Cerebellar cortex (tissue), 1 donor: Measurements from ENCODE around the gene KLHL29.
"Not testable (repeated sequence)": the region's sequence is repeated elsewhere in the genome, so short reads cannot be mapped to it uniquely, and the experiment has no call there.

Experiments used
- DNase-seq: peaks from one replicate; pipeline ENCODE4 v3.0.0-alpha.2; 2015; ENCODE audit warnings: low spot score

KLHL29 gene

DNA sequence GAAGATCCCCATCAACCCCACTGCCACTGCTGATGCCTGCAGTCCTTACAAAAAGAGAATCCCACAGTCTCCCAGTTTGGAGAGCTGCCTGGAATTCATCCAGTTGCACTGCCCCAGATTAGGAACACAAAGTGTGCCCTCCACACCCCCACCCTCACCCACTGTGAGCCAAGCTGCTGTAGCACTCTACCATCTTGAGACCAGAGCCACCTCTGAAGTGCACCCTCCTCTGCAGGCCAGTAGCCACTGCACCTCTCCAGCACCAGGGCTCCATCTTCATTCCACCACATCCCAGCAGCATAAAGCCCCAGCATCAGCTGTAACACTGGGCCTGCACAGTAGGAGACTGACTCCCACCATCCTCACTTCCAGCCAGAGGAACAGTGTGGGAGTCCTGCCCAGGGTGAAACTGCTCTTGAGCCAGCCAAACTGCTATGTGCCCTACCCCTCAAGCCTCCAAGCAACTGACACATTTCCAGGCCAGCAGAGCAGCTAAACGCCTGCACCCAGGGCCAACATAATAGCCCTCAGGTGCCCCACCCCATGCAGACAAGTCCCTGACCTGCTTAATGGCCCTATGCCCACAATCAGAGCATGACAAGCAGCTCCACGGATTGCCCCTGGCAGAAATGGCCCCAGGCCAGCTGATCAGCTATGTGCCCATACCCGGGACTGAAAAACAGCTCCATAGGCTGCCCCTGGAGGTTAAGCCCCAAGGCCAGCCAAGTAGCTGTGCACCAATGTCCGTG, 335.9 kb downstream of the KLHL29 start:
- DNase-seq = no peak

DNA sequence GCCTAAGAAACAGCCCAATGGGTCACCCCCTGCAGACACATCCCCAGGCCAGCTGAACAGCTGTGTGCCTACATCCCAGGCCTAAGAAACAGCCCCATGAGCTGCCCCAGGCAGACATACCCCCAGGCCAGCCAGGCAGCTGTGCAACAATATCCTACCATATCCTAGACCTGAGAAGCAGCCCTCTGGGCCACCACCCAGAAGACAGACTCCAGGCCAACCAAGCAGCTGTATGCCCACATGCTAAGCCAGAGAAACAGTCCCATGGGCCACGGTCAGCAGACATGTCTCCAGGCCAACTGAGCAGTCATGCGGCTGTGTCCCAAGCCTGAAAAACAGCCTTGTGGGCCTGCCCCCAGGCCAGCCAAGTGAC, 336.5 kb downstream of the KLHL29 start:
- DNase-seq = no peak

DNA sequence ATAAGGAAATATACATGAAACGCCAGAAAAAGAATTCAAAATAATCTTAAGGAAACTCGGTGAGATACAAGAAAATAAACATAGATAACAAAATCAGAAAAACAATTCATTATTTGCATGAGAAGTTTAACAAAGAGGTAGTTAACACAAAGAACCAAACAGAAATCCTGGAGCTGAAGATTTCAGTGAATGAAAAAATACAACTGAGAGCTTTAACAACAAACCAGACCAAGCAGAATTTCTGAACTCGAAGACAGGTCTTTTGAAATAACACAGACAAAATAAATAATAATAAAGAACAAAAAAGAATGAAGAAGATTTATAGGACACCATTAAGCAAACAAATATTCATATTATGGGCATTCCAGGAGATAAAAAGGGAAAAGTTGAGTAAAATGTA, 337.3 kb downstream of the KLHL29 start:
- DNase-seq = no peak

DNA sequence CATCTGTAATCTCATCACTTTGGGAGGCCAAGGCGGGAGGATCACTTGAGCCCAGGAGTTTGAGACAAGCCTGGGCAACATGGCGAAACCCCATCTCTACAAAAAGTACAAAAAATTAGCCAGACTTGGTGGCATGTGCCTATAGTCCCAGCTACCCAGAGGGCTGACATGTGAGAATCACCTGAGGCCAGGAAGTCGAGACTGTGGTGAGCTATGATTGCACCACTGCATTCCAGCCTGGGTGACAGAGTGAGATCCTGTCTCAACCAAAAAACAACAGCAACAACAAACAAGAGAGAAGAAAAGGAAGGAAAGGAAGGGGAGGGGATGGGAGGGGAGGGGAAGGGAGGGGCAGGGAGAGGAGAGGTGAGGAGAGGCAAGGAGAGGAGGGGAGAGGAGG, 338.1 kb downstream of the KLHL29 start:
- DNase-seq = not testable (repeated sequence)

DNA sequence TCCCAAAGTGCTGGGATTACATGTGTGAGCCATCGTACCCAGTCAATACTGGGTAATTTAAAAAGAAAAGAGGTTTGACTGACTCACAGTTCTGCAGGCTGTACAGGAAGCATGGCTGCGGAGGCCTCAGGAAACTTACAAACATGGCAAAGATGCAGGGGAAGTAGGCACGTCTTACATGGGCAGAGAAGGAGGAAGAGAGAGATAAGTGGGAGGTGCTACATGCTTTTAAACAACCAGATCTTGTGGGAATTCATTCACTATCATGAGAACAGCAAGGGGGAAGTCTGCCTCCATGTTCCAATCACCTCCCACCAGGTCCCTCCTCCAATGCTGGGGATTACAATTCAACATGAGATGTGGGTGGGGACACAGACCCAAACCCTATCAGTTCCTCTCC, 349.4 kb downstream of the KLHL29 start:
- no peak for DNase-seq

DNA sequence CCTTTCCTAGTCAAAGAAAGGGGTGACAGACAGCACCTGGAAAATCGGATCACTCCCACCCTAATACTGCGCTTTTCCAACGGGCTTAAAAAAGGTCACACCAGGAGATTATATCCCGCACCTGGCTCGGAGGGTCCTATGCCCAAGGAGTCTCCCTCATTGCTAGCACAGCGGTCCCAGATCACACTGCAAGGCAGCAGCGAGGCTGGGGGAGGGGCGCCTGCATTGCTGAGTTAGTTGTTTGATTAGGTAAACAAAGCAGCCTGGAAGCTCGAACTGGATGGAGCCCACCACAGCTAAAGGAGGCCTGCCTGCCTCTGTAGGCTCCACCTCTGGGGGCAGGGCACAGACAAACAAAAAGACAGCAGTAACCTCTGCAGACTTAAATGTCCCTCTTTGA, 351.8 kb downstream of the KLHL29 start:
- DNase-seq = not testable (repeated sequence)

DNA sequence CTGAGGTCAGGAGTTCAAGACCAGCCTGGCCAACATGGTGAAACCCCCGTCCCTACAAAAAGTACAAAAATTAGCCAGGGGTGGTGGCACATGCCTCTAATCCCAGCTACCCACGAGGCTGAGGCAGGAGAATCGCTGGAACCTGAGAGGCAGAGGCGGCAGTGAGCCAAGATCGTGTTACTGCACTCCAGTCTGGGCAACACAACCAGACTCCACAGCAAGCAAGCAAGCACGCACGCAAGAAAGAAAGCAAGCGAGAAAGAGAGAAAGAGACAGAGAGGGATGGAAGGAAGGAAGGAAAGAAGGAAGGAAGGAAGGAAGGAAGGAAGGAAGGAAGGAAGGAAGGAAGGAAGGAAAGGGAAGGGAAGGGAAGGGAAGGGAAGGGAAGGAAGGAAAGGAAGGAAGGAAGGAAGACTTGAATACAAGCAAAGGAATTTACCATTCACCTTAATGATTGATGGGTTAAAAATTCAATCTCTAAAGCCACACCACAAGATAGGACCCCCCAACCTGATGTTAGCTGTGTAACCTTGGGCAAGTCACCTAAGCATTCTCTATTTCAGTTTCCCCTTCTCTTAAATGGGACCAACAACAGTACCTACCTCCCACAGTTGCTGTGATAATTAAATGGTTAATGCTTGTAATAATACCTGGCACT, 360.2 kb downstream of the KLHL29 start:
- no peak for DNase-seq

DNA sequence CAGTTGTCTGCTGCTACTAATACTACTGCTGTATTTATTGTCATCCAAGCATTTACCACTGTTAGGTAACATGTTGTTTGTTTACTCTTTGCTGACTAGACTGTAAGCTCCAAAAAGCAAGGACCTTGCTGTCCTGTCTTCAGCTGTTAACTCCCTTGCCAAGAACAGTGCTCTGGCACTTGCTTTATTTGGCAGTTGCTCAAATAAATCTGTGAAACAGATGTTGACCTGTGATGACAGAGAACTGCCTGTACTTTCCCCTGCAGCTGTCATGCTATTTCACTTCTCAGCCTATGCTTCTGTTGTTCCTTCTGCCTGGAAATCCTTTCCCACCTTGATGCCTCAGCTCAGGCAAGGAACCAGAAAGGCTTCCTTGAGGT, 360.7 kb downstream of the KLHL29 start:
- peak; percentile 14 for DNase-seq

DNA sequence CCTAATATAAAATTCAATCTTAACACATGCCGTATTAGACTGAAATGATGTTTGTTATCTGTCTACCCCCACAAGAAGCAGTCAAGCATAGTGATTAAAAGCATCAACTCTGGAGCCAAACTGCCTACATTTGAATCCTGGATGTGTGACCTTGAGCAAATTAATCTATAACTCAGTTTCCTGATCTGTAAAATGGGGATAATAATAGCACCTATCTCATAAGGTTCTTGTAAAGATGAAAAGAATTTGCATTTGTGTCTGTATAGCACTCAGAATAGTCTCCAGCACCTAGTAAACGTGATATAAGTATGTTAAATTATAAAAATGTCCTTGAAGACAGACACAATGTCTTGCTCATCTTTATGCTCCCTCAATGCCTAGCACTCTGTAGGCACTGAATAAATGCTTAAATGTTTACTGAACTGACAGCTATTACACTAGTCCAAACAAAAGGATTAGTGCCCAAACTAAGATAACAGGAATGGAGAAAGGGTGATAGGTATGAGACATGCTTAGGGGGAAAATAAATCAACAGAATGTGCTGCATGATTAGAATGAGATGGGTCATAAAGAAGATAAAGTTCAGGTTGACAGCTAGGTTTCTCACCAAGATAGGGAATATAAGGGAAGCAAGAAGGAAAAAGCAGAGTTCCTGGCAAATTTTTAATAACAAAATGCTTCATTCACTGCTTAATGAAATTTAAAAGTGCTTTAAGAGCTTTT, 361.3 kb downstream of the KLHL29 start:
- no peak for DNase-seq

DNA sequence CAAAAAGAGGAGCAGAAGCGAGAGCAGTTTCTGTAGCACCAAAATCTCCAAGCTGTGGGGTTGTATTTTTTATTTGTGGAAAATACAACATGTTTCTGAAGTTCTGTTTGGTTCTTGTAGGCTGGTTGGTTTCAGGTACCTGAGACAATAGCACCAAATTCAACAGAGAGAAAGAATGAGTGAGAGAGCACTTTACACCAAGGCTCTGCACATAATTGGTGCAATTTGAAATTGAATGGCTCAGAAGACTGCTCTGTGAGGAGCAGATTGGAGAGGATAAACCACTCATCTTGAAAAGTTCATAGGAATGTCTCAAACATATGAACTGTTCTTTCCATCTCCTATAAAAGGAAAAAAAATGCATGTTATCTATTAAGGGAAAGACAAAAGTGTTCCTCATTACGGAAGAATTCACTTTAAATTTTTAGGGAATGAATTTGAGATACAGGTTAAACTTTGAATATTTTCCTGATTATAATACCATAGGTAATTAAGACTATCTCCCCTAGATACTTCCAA, 366.8 kb downstream of the KLHL29 start:
- no peak for DNase-seq

DNA sequence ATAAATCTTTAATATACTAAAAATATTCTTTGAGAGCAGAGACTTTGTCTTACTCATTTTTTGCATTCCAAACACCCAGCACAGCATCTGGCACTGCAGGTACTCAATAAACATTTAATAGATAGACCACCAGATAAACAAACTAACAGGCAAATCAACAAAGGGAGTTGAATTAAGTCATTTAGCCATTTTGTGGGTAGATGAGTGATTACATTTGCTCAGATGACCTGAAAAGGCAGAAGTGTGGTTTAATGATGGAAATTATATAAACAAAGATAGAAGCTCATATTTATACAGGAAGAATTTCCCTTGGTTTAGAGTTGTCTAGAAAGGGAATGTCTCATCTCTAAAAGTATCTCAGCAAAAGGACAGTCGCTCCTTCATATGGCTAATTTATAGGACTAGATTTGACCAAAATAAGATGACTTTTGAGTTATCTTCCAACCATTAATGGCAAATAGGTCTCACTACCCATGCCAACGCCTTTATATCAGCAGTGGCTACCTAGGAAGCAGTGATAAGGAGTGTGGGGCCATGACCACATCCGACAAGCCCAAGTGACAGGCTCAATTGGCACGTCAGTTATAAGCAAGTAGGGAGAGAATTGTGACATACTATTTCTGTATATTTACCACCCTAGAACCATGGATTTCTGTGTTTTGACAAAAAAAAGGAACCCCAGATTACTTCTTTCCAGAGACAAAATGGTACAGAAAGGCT, 368.5 kb downstream of the KLHL29 start:
- no peak for DNase-seq

DNA sequence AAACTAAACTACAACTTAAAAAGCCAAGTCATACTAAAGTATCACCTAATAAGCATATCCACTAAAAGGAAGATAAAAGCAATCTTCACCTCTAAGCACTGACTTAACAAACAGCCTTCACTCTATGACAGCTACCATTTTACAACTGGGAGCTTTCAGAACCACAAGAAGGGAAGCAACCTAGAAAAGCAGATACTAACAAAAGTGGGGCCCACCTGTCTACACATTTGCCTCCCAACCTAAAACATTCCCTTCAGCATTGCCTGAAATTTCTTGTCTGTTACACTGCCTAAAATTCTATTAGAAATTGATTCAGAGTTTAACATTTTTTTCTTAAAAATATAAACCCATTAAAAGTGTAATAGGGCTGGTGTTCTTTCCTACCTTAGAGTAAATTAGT, 370.0 kb downstream of the KLHL29 start:
- no peak for DNase-seq

DNA sequence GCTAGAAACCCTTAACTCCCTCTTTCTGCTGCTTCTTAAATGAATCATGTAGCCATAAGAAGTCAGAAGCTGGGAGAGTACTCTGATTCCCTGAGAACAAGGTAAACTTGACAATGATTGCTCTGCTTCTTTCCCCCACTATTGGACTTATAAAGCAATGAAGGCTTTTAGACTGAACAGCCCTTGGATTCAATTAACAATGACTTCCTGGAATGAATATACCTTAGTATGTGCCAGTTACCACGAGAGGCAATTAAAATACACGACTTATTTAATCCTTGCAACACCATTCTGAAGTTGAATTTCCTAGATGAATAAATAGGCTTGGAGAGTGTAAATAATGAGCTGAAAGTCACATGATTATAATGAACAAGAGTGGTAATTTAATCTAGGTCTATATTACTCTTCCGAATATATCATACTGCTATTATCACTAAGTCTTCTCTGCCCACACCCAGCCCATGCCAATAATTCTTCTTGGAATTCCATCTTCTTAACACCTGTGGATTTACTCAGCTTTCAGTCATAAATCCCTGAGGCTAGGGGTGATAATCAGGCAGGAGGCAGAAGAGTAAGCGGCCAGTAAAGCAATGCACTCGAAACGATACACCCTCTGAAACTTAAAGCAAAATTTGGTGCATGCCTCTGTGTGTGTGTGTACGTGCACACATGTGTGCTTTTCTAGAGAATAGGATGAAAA, 371.8 kb downstream of the KLHL29 start:
- DNase-seq = no peak

DNA sequence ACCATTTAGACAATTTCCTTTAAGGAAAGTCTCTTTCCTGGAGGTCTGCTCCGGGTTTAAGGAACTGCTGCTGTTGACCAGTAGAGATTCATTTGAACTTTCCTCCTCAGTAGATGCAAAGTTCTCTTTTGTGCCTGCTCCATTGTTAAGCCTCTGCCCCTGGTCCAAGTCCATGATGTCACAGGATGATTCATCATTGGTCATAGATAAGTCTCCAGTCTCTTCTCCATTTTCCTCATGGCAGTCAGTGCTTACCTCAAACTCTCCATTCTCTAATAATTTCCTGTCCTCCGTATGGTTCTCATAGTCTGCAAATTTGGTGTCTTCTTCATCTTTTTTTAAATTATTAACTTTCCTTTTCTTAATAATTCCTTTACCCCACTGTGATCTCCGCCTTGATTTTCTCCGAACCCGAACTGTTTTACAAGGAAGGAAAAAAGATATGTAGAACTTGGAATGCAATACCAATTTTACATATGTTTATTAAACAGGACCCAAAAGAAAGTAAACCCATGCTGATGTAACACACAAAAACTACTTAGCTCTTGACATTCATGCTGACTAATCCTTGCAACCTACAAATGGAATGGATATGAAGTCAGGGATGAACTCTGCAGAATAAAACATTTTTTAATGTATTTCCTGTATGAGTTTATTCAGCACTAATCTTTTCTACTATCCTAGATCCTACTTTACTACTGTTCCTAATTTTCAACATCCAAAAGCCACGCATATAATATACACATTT, 372.9 kb downstream of the KLHL29 start:
- DNase-seq = no peak
